Vagina (tissue), 2 donors: ENCODE measurements around the gene GUCY1B1.

Source experiments
- CTCF ChIP-seq, 3 experiments: fragments of 450-650 bp in 2 of 3; fragments of 200-600 bp in 1 of 3; sonication (generic) in 1 of 3; IDR thresholded peaks; one replicate each; pipeline ENCODE4 v1.5.1; 2017 to 2019; ENCODE audit warnings: antibody characterized with exemption in 3 of 3, mild to moderate bottlenecking in 2 of 3, moderate library complexity in 2 of 3
- POLR2A ChIP-seq, 2 donors: fragments of 450-650 bp; IDR thresholded peaks; one replicate each; pipeline ENCODE4 v1.6.1; 2017; ENCODE audit warnings: antibody characterized with exemption in 2 of 2, mild to moderate bottlenecking in 2 of 2, moderate library complexity in 2 of 2
- POLR2AphosphoS5 ChIP-seq, 2 donors: sonication (generic); formaldehyde crosslinking; IDR thresholded peaks; one replicate each; pipeline ENCODE4 v1.9.0; 2017; ENCODE audit warnings: antibody characterized with exemption in 2 of 2, mild to moderate bottlenecking in 2 of 2, low read depth in 1 of 2; ENCODE audit not compliant: insufficient read depth in 1 of 2

- TF ChIP-seq CTCF (IDR thresholded peaks at IDR 0.05) (no peak), POLR2A (IDR thresholded peaks at IDR 0.05) (no peak), POLR2AphosphoS5 (IDR thresholded peaks at IDR 0.05; ENCODE audit: insufficient read depth in 1 of 2, low read depth in 1 of 2) (no peak)
Observed at GRCh38 chr4:155765149-155765548, 6.3 kb downstream of the GUCY1B1 start.
